Activated naive CD8-positive, alpha-beta T cell treated with anti-CD3 and anti-CD28 coated beads, Interleukin-2, amount 10 ng/mL, durations not matched to agents 7 days and 5 days (primary cell): ENCODE results near the gene CAPN8. TPM values are rescaled to one million over a fixed set of nuclear protein-coding genes. Genes with fewer than 3 reads are reported as not detected.

Source experiments
- ATAC-seq: fragments of 150-1000 bp; cut with Tn5 transposase; one replicate; pipeline ENCODE4 v1.10.0; 2021; ENCODE audit warnings: low read depth, moderate library complexity
- POLR2A ChIA-PET: fragments of 350-600 bp; sonication (Branson Sonifier 250); formaldehyde crosslinking; loops from one replicate; lab custom pipeline; 2021; ENCODE audit warnings: antibody characterized with exemption; lab: Charles Lee
- DNase-seq: peaks from one replicate; pipeline ENCODE4 v3.0.0; 2021
- H3K27ac Mint-ChIP-seq: one replicate; pipeline ENCODE4 v1.8.0; 2022; ENCODE audit warnings: mild to moderate bottlenecking, mixed read lengths
- H3K27me3 Mint-ChIP-seq: one replicate; pipeline ENCODE4 v1.8.0; 2022; ENCODE audit warnings: mild to moderate bottlenecking, moderate library complexity, mixed read lengths
- H3K36me3 Mint-ChIP-seq: one replicate; pipeline ENCODE4 v1.8.0; 2021; ENCODE audit warnings: mild to moderate bottlenecking, mixed read lengths
- H3K4me1 Mint-ChIP-seq: one replicate; pipeline ENCODE4 v1.8.0; 2021; ENCODE audit warnings: mixed read lengths
- H3K4me3 Mint-ChIP-seq: one replicate; pipeline ENCODE4 v1.8.0; 2022; ENCODE audit warnings: mild to moderate bottlenecking, moderate library complexity, mixed read lengths
- H3K9me3 Mint-ChIP-seq: one replicate; pipeline ENCODE4 v1.8.0; 2021; ENCODE audit warnings: mixed read lengths
- total RNA-seq, 2 experiments: library from RNA; stranded (reverse); gene quantifications; one replicate each; pipeline ENCODE4 v1.2.3, GENCODE V29; 2021

The CAPN8 gene
- total RNA-seq, 2 experiments from 2014 or later = 0.28 TPM; not detected in 1

GRCh38 chr1:223634423-223634822 is 31.1 kb downstream of the CAPN8 start:
- POLR2A ChIA-PET = no interaction called here
- no peak for DNase-seq
- Mint-ChIP-seq H3K9me3 (peaks cover 8% of the 10 kb centered on the region), H3K27ac (no peak overlapping the region), H3K27me3 (peaks cover 12% of the 10 kb centered on the region), H3K4me1 (no peaks in the 10 kb centered on the region), H3K36me3 (no peaks in the 10 kb centered on the region), H3K4me3 (no peak overlapping the region)
- ATAC-seq = no peak

GRCh38 chr1:223631956-223632355 is 33.5 kb downstream of the CAPN8 start:
- Mint-ChIP-seq H3K4me1 (no peaks in the 10 kb centered on the region), H3K4me3 (no peak overlapping the region), H3K36me3 (no peaks in the 10 kb centered on the region), H3K9me3 (peaks cover 3% of the 10 kb centered on the region), H3K27me3 (peaks cover 5% of the 10 kb centered on the region), H3K27ac (no peak overlapping the region)
- DNase-seq = no peak
- POLR2A ChIA-PET = no interaction called here
- no peak for ATAC-seq

GRCh38 chr1:223631473-223631872 is 34.0 kb downstream of the CAPN8 start:
- no peaks in the 10 kb centered on the region for H3K4me1 Mint-ChIP-seq
- H3K27ac Mint-ChIP-seq = no peak overlapping the region
- H3K9me3 Mint-ChIP-seq = peaks cover 1% of the 10 kb centered on the region
- DNase-seq = no peak
- no peaks in the 10 kb centered on the region for H3K36me3 Mint-ChIP-seq
- H3K27me3 Mint-ChIP-seq = peaks cover 3% of the 10 kb centered on the region
- H3K4me3 Mint-ChIP-seq = no peak overlapping the region
- POLR2A ChIA-PET = no interaction called here
- ATAC-seq = no peak

GRCh38 chr1:223629126-223629457 is 36.4 kb downstream of the CAPN8 start:
- Mint-ChIP-seq H3K36me3 (no peaks in the 10 kb centered on the region), H3K4me1 (no peaks in the 10 kb centered on the region), H3K4me3 (no peak overlapping the region), H3K27ac (no peak overlapping the region), H3K9me3 (peaks cover 1% of the 10 kb centered on the region), H3K27me3 (peaks cover 3% of the 10 kb centered on the region)
- no peak for ATAC-seq
- no peak for DNase-seq
- POLR2A ChIA-PET = no interaction called here

GRCh38 chr1:223628233-223629125 is 37.0 kb downstream of the CAPN8 start:
- H3K4me1 Mint-ChIP-seq = no peaks in the 10 kb centered on the region
- H3K4me3 Mint-ChIP-seq = no peak overlapping the region
- H3K36me3 Mint-ChIP-seq = no peaks in the 10 kb centered on the region
- no peaks in the 10 kb centered on the region for H3K27me3 Mint-ChIP-seq
- no peaks in the 10 kb centered on the region for H3K9me3 Mint-ChIP-seq
- no peak overlapping the region for H3K27ac Mint-ChIP-seq
- DNase-seq (peak; percentile 42), ATAC-seq (no peak)
- POLR2A ChIA-PET = no interaction called here

- Mint-ChIP-seq H3K27me3 (peaks cover 3% of the 10 kb centered on the region), H3K4me1 (no peaks in the 10 kb centered on the region), H3K9me3 (no peaks in the 10 kb centered on the region), H3K4me3 (no peak overlapping the region), H3K36me3 (no peaks in the 10 kb centered on the region), H3K27ac (no peak overlapping the region)
- ATAC-seq (no peak), DNase-seq (no peak)
- POLR2A ChIA-PET = no interaction called here
Measured at GRCh38 chr1:223622132-223622842, 43.2 kb downstream of the CAPN8 start.

GRCh38 chr1:223621312-223621734 is 44.2 kb downstream of the CAPN8 start:
- no peaks in the 10 kb centered on the region for H3K4me1 Mint-ChIP-seq
- ATAC-seq = no peak

GRCh38 chr1:223620297-223620897 is 45.1 kb downstream of the CAPN8 start:
- ATAC-seq (no peak), DNase-seq (no peak)
- Mint-ChIP-seq H3K9me3 (no peaks in the 10 kb centered on the region), H3K4me3 (no peak overlapping the region), H3K36me3 (no peaks in the 10 kb centered on the region), H3K4me1 (no peaks in the 10 kb centered on the region), H3K27ac (no peak overlapping the region), H3K27me3 (peaks cover 3% of the 10 kb centered on the region)
- POLR2A ChIA-PET = no interaction called here

More at GRCh38 chr1:223621312-223621734, 44.2 kb downstream of the CAPN8 start:
- POLR2A ChIA-PET = no interaction called here
- peaks cover 3% of the 10 kb centered on the region for H3K27me3 Mint-ChIP-seq
- H3K4me3 Mint-ChIP-seq = no peak overlapping the region
- H3K36me3 Mint-ChIP-seq = no peaks in the 10 kb centered on the region
- no peak overlapping the region for H3K27ac Mint-ChIP-seq
- H3K9me3 Mint-ChIP-seq = no peaks in the 10 kb centered on the region
- no peak for DNase-seq

GRCh38 chr1:223618680-223619079 is 46.8 kb downstream of the CAPN8 start:
- Mint-ChIP-seq H3K4me1 (no peaks in the 10 kb centered on the region), H3K9me3 (no peaks in the 10 kb centered on the region), H3K27ac (no peak overlapping the region), H3K36me3 (no peaks in the 10 kb centered on the region), H3K4me3 (no peak overlapping the region), H3K27me3 (peaks cover 3% of the 10 kb centered on the region)
- ATAC-seq (no peak), DNase-seq (no peak)
- POLR2A ChIA-PET = no interaction called here

- H3K9me3 Mint-ChIP-seq = no peaks in the 10 kb centered on the region
- POLR2A ChIA-PET = no interaction called here
- H3K36me3 Mint-ChIP-seq = no peaks in the 10 kb centered on the region
- peaks cover 3% of the 10 kb centered on the region for H3K27me3 Mint-ChIP-seq
- DNase-seq (no peak), ATAC-seq (no peak)
- no peak overlapping the region for H3K4me3 Mint-ChIP-seq
- no peaks in the 10 kb centered on the region for H3K4me1 Mint-ChIP-seq
- no peak overlapping the region for H3K27ac Mint-ChIP-seq
Measured at GRCh38 chr1:223617323-223618070, 48.0 kb downstream of the CAPN8 start.

- DNase-seq = no peak
- no peak overlapping the region for H3K27ac Mint-ChIP-seq
- no peaks in the 10 kb centered on the region for H3K9me3 Mint-ChIP-seq
- H3K4me3 Mint-ChIP-seq = no peak overlapping the region
- H3K4me1 Mint-ChIP-seq = no peaks in the 10 kb centered on the region
- POLR2A ChIA-PET = no interaction called here
- peaks cover 3% of the 10 kb centered on the region for H3K27me3 Mint-ChIP-seq
- no peaks in the 10 kb centered on the region for H3K36me3 Mint-ChIP-seq
- ATAC-seq = no peak
Measured at GRCh38 chr1:223616586-223616985, 48.9 kb downstream of the CAPN8 start.

GRCh38 chr1:223611936-223612335 is 53.6 kb downstream of the CAPN8 start:
- Mint-ChIP-seq H3K4me1 (no peaks in the 10 kb centered on the region), H3K27me3 (no peaks in the 10 kb centered on the region), H3K27ac (no peak overlapping the region), H3K36me3 (no peaks in the 10 kb centered on the region), H3K4me3 (no peak overlapping the region), H3K9me3 (no peaks in the 10 kb centered on the region)
- POLR2A ChIA-PET = no interaction called here
- DNase-seq = no peak
- no peak for ATAC-seq

- no peak for DNase-seq
- Mint-ChIP-seq H3K9me3 (no peaks in the 10 kb centered on the region), H3K27ac (no peak overlapping the region), H3K27me3 (no peaks in the 10 kb centered on the region), H3K36me3 (no peaks in the 10 kb centered on the region), H3K4me1 (no peaks in the 10 kb centered on the region), H3K4me3 (no peak overlapping the region)
- ATAC-seq = no peak
- POLR2A ChIA-PET = no interaction called here
Measured at GRCh38 chr1:223609977-223610376, 55.5 kb downstream of the CAPN8 start.
